ENCODE data around the gene CHAC1. TPM values are rescaled to one million over a fixed set of nuclear protein-coding genes. Genes with fewer than 3 reads are reported as not detected.

The CHAC1 gene
- total RNA-seq, 1 experiment from 2014 or later, result 48.7 TPM

GRCh38 chr15:40952301-40952900, 870 bp upstream of the CHAC1 start:
- Histone ChIP-seq H2BK20ac (ENCODE audit: low read depth, low read length, poor library complexity, severe bottlenecking) (no peak overlapping the region), H3K79me2 (ENCODE audit: insufficient read depth, low read length) (no peaks in the 10 kb centered on the region; the same call in 1 of the 2 replicates), H2BK12ac (ENCODE audit: insufficient read length, low read depth, low read length) (peak overlapping the region; percentile 36), H2BK5ac (ENCODE audit: insufficient read length, low read length) (peak overlapping the region; percentile 87), H3K18ac (ENCODE audit: insufficient read length, low read depth, low read length) (peak overlapping the region; percentile 98), H3T11ph (ENCODE audit: low read length) (peak overlapping the region; percentile 8), H2BK15ac (ENCODE audit: low read depth, low read length) (no peak overlapping the region), H3K23me2 (ENCODE audit: insufficient read length, low read depth, low read length, poor library complexity, severe bottlenecking) (peaks cover 18% of the 10 kb centered on the region), H3K4me2 (ENCODE audit: insufficient read depth, insufficient read length, low read length) (peak overlapping the region; percentile 83), H2AK5ac (ENCODE audit: insufficient read length, low read length) (no peak overlapping the region), H3K56ac (ENCODE audit: insufficient read length, low read depth, low read length) (peak overlapping the region; percentile 59), H3K9ac (ENCODE audit: extremely low read depth, insufficient read length, low read length) (peak overlapping the region; percentile 92), H3K79me1 (ENCODE audit: insufficient read depth, low read depth, low read length, poor library complexity, severe bottlenecking) (no peaks in the 10 kb centered on the region), H3K27ac (ENCODE audit: insufficient read length, low read depth, low read length) (peak overlapping the region; percentile 59), H3K4ac (ENCODE audit: low read depth, low read length) (peak overlapping the region; percentile 7; the same call in 1 of the 2 replicates), H4K20me1 (ENCODE audit: control insufficient read depth, insufficient read depth, insufficient read length) (no peaks in the 10 kb centered on the region), H3K4me1 (ENCODE audit: insufficient read depth, low read length) (peaks cover 5% of the 10 kb centered on the region; the same call in 1 of the 2 replicates), H3K14ac (ENCODE audit: insufficient read depth, low read length) (peak overlapping the region; percentile 95), H4K8ac (replicated peaks; ENCODE audit: insufficient read length, low read depth, low read length) (no peak overlapping the region), H2BK120ac (ENCODE audit: low read depth, low read length, poor library complexity, severe bottlenecking) (no peak overlapping the region), H4K91ac (ENCODE audit: insufficient read length, low read depth, low read length) (peak overlapping the region; percentile 51), H4K5ac (ENCODE audit: insufficient read length, low read depth, low read length) (peak overlapping the region; percentile 72), H2AFZ (ENCODE audit: low read length) (no peak overlapping the region), H3K9me3 (ENCODE audit: control insufficient read depth, low read depth, low read length) (no peaks in the 10 kb centered on the region), H3K23ac (ENCODE audit: insufficient read length, low read depth, low read length) (no peak overlapping the region), H3K27me3 (ENCODE audit: insufficient read depth, low read length) (no peaks in the 10 kb centered on the region)
- peaks cover 5% of the 10 kb centered on the region for H3K27me3 Mint-ChIP-seq (ENCODE audit: low read depth)
- H3K9me3 Mint-ChIP-seq, result no peaks in the 10 kb centered on the region; a peak in 1 of 5 replicates
- H3K4me1 Mint-ChIP-seq, result peaks cover 40 to 58% of the 10 kb centered on the region in 2 experiments
- no CpG with 5 or more reads among the region's 23 CpGs for WGBS (ENCODE audit: extremely low coverage, insufficient read length, low lambda C conversion rate)
- peaks cover 18 to 31% (median 29%) of the 10 kb centered on the region in 3 experiments for H3K36me3 Mint-ChIP-seq (ENCODE audit: insufficient read depth in 1 of 3, low read depth in 3 of 3)
- peak overlapping the region; percentile 98 to 99 (median 98) for H3K27ac Mint-ChIP-seq
- peak overlapping the region; percentile 87 to 96 for H3K4me3 Mint-ChIP-seq
- peak; percentile 34 for DNase-seq
- no peak for TF ChIP-seq CTCF (conservative IDR thresholded peaks at IDR 0.05)

All from H9 (cell line).